ENCODE measurements around the gene GALNT1.

The GALNT1 gene

DNA sequence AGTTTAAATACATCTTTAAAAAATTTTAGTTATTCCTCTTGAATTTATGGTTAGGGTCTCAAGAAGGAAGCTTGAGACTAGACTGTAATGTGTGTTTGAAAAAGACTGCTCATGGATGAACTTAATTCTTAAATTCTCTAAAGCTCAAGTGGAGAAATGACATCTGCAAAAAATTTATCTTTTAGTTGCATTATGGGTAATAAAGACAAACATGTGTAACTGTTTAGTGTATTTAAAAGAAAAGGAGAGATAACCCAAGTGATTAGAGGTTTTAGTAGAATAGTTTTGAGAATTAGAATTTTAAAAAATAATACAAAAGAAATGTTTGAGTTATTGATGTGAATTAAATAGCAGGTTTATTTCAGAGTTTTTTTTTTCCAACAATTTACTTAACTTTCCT is 36.7 kb downstream of the GALNT1 start:
- DNase-seq (ENCODE audit: low read depth in 2 of 2) = no peak

DNA sequence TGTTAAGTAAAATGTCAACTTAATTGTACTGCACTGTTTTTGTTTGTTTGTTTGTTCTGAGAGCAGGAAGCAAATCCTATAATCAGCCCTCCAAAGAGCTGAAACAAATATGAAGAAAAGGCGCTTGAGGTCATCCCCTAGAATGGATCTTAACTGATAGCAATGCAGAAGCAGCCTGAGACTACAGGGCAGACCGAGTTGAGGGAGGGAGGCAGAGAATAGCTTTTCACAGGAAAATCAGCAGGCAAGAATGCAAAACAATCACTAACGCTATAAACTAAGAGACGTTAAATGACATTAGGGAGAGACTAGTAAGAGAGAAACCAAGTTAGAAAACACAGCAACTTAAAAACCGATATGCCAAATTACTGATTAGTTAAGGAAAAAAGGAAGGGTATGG is 37.2 kb downstream of the GALNT1 start:
- DNase-seq (ENCODE audit: low read depth in 2 of 2) = no peak

DNA sequence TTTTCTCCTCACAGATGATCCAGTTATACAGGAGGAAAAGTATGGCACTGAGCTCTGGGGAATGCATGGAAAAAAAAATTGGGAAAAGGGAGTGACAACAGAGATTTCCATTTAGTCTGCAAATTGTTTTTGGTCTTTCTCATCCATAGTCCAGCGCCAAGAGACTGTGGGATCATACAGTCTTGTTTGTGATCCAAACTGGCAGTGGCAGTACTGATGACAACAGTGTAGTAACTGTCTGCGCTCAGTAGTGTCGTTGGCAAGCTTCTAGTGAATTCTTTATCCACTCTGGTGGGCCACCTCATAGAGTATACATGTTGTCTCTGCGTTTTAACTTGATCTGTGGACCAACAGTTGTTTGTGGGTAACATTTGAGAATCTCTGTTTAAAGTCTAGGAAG is 37.9 kb downstream of the GALNT1 start:
- DNase-seq (ENCODE audit: low read depth in 2 of 2) = no peak

DNA sequence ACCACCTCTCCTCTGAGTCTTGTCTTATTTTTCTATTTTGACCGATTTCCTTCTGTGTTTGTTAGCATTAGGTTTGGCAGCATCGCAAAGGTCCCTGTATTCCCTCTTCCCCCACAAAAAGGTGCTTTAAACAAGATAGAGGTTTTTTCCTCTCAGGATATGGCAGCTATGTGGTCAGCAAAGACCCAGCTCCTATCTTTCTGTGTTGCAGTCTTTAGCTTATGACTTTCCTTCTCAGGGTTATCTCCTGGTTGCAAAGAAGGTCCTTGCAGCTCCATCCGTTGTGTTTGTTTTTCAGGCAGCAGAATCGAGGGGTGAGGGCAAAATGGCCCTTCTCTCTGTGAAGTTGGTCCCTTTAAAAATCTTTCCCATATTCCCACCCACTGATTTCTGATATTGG is 38.4 kb downstream of the GALNT1 start:
- no peak for DNase-seq (ENCODE audit: low read depth in 2 of 2)

DNA sequence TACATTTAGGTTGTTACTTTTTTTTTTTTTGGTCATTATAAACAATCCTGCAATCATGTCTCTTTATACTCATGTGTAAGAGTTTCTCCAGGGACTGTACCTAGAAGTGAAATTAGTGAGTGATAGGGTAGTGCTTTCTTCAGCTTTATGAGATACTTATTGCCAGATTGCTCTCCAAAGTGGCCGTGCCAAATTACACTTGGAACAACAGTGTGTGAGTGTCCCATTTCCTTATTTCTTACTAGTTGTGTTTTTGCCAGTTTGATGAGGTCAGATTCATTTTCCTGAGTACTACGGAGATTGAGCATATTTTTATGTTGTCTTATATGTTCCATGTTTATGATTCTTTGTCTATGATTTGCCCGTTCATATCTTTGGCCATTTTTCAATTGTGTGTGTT is 39.2 kb downstream of the GALNT1 start:
- DNase-seq (ENCODE audit: low read depth in 2 of 2) = no peak

DNA sequence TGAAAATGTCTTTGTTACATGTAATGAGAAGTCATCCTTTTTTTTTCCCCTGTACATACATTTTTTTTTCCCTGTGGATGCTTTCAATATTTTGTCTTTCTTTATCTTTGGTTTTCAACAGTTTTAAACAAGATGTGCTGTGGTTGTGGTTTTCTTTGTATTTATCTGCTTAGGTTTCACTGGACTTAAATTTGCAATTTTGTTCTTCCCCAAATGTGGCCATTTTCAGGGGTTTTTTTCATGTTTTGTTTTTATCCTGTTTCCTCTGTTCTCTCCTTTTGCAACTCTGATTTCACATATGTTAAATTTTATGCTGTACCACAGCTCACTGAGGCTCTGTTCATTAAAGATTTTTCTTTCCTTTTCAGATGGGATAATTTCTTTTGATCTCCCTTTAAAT is 41.7 kb downstream of the GALNT1 start:
- no peak for DNase-seq (ENCODE audit: low read depth in 2 of 2)

DNA sequence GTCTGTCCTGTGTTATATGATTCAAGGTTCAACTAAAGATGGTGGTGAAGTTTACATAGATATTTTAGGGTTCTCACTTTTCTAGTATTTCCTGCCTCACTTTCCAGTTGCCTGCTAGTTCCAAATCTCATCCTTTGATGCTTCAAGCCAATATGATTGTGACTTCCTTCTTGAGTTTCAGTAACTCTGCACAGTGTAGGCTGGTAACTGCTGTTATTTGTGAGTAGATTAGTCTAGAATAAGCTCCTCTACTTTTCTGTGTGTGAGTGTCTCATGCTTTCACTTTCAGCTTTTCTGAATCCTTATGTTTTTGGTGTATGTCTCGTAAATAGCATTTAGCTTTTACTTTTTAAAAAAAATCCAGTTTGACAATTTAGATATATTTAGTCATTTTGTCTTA is 42.6 kb downstream of the GALNT1 start:
- no peak for DNase-seq (ENCODE audit: low read depth in 2 of 2)

DNA sequence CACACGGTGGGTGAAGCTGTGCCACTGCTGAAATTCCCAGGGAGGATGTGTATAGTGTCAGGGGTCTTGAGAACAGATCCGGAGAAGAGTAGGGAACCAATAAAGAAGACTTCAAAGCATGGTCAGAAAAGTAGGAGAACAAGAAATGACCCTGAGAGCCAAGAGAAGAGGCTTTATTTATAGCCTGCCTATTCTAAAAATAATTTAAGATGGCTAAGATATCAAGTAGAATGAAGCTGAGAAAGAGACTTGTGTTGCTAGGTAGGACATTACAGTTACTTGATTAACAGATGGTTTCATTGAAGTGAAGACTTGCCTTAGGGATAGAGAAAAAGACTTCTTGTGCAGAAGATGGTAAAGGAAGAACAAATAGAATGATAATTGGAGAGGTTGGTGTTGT is 43.7 kb downstream of the GALNT1 start:
- no peak for DNase-seq (ENCODE audit: low read depth in 2 of 2)

DNA sequence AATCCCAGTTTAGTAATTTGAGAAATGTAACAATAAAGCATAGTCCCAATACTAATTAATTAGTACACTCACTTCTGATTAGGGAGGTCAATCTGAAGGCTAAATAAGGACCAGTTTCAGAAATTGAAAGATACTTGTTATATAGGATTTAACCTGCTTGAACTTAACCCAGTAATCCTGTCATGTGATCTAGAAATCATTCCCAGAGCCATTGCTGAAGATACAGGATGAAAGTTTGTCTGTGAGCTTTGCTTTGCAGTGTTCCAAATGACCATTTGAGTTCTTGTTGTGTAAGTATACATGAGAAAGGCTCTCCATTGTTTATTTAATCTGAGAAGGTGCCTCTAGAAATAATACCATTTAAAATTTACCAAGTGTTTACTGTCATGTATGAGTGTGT is 52.2 kb downstream of the GALNT1 start:
- no peak for DNase-seq (ENCODE audit: low read depth in 2 of 2)

DNA sequence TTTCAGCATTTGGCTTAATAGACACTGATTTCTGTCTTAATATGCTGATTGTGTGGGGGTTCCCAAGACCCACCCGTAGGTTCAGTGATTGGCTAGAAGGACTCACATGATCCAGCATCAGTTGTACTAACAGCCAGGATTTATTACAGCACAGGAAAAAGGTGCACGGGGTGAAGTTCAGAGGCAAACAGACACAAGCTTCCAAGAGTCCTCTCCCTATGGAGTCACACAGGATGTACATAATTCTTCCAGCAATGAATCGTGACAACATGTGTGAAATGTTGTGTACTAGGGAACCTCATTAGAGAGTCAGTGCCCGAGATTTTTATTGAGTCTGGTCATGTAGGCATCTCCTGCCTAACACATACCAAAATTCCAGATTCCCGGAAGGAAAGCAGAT is 52.8 kb downstream of the GALNT1 start:
- no peak for DNase-seq (ENCODE audit: low read depth in 2 of 2)

DNA sequence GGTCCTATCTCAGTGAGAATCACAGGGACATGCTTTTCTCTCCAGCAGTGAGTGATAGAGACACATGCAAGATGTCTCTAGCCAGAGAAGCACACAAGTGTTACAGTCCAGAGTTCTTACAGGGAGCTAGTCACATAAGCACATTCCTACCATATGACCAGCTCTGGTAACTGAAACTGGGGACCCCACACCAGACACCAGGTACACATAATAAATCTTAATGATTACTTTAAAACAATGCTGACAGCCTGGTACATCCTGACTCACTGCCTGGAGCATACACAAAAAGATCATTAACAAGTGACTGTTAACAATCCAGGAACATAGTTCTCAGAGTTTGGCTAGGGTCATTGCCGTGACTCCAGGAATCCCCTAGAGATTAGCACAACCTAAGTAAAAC is 53.6 kb downstream of the GALNT1 start:
- no peak for DNase-seq (ENCODE audit: low read depth in 2 of 2)

DNA sequence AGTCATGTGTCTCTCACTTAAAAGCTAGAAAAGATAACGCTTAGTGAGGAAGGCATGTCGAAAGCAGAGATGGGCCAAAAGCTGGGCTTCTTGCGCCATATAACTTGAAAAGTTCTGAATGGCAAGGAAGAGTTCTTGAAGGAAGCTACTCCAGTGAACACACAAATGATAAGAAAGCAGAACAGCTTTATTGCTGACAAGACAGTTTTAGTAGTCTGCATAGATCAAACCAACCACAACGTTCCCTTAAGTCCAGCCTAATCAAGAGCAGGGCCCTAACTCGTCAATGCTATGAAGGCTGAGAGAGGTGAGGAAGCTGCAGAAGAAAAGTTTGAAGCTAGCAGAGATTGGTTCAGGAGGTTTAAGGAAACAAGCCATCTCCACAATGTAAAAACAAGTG is 55.7 kb downstream of the GALNT1 start:
- DNase-seq (ENCODE audit: low read depth in 2 of 2) = no peak

DNA sequence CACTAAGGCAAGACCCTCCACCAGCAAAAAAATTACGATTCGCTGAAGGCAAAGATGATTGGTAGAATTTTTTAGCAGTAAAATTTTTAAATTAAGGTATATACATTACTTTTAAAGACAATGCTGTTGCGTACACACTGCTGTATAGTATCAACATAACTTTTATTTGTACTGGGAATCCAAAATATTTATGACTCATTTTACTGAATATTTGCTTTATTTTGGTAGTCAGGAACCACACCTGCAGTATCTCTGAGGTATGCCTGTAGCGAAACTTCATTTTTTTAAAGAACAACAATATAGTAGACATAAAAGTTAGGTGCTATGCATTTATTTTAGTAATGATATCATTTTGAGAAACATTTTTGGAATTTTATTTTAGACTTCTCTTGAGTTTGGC is 57.8 kb downstream of the GALNT1 start:
- no peak for DNase-seq (ENCODE audit: low read depth in 2 of 2)

DNA sequence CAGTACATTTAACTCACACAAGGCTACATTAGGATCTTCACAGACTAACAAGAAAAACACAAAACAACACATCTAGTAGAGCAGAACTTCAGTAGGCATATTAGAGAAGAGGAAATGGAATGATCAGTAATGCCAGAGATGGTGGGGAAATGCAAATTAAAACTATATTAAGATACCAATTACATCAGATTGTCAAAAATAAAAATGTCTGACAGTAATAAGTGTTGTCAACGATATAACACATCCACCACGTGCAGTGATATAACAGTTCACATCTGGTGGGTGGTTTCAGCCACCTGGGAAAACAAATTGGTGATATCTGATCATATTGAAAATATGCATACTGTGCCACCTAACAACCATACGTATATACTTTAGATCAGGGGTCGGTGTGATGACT is 59.9 kb downstream of the GALNT1 start:
- no peak for DNase-seq (ENCODE audit: low read depth in 2 of 2)

DNA sequence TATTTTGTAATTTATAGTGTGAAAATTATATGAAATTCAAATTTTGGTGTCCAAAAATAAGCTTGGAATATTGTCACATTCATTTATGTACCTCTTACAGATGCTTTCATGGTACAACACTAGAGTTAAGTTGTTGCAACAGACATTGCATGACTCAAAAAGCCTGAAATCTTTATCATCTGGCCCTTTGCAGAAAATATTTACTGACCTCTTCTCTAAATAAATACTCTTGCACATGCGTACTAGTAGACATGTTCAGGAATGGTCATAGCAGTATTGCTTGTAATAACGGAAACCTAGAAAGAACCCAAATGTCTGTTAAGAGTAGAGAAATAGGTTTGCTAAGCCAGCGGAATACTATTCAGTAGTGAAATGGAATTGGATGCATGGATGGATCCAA is 60.4 kb downstream of the GALNT1 start:
- no peak for DNase-seq (ENCODE audit: low read depth in 2 of 2)

DNA sequence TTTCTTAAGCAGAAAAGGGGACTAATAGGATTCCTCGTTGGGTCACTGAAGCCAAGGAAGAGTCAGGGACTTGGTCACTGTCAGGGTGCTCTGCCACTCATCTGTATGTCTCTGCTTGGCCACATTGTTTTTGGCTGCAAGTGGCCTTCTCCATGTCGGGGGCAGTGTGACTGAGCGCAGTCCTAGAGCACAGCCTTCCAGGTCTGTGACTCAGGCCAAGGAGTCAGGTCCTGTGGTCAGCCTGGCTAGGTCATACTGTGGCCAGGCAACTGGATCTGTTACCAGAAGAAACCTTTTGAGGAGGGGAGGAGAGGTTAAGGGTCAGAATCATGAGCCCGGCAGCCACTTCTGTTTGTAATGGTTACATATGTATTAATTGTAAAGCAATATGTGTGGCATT is 61.3 kb downstream of the GALNT1 start:
- DNase-seq (ENCODE audit: low read depth in 2 of 2) = no peak

DNA sequence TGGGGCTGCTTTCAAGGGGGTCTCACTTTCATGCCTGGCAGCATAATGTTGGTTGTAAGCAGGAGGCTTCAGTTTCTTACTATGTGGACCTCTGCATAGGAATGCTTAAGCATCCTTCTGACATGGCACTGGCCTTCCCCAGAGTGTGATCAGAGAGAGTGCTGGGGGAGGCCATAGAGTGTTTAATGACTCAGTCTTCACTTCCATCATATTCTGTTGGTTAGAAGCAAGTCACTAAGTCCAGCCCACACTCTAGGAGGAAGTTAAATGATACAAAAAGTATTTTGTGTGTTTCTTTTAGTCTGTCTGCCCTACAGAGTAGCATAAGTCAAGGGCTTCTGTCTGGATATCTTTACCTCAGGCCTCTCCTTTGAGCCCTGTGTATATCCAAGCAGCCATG is 64.9 kb downstream of the GALNT1 start:
- no peak for DNase-seq (ENCODE audit: low read depth in 2 of 2)

DNA sequence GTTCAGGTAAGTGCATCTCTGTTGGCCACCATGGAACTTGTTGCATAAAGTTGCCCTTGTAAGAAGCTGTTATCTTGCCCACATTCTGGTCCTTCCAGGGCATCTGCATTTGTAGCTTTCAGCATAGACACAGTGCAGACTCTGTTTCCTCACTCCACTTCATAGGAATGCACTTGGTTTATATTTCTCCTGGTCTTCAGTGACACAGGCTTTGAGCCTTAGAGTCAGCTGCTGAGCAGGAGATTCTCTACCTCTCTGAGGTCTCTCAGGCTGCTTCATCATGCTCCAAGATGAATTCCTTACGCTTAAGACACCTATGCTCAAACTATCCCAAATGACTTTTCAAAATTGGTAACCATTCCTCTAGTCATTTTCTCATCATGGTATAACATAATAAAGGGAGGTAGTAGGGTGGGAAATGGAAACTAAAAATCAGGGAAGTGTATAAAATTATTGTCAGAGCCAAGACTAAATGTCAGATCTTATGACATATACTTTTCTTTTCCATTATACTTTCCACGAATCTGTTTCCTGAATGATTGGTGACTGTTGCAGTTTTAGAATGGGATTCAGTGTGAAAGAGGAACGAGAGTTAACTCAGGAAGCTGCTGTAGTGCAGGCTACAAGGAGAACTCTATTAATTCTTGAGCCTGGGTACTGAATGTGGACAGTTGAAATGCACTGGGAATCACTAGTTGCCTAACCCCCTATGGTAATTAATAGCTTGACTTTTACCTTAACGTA is 72.0 kb downstream of the GALNT1 start:
- no peak for DNase-seq (ENCODE audit: low read depth in 2 of 2)

DNA sequence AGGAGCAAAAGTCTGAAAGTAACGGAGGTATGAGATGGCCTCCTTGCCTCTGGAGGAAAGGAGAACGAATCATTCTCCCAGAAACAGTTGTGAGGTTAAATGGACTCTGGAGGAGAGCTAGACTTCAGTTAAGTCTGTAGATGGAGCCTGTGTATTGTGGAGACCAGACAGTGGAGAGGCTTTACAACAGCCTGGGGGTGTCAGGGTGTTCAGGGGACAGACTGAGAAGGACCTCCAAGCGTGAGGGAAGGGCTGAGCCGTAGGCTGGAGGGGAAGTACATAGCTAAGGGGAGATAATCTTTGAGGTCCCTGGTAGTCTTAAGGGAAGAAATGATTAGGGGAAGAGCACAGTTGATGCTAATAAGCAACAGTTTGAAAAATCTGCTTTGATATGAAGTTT is 76.6 kb downstream of the GALNT1 start:
- no peak for DNase-seq (ENCODE audit: low read depth in 2 of 2)

DNA sequence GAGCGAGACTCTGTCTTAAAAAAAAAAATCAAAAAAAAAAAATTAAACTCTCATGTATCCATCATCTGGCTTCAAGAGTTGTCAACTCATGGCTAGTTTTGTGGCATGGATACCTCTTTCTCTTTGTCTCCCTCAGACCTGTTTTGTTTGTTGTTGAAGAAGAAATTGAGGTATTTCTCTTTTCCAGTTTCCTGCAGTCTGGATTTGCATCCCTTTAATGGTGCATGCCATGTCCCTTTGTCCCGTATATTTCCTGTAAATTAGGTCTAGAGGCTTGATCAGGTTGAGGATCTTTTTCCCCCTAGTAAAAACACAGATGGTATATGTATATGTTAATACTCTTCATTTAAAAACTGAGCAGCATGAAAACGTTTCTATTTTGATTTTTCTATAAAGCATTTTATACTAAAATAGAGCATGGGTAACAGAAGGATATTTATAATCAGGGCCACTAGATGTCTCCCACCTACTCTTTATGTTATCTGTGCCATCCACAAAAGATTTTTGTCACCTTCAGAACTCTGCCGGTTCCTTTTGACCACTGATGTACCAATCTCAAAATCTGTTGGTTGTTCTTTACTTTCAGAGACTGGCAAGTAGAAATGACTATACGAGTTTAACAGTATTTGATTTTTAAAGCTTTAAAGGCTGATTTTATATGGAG is 80.1 kb downstream of the GALNT1 start:
- no peak for DNase-seq (ENCODE audit: low read depth in 2 of 2)

DNA sequence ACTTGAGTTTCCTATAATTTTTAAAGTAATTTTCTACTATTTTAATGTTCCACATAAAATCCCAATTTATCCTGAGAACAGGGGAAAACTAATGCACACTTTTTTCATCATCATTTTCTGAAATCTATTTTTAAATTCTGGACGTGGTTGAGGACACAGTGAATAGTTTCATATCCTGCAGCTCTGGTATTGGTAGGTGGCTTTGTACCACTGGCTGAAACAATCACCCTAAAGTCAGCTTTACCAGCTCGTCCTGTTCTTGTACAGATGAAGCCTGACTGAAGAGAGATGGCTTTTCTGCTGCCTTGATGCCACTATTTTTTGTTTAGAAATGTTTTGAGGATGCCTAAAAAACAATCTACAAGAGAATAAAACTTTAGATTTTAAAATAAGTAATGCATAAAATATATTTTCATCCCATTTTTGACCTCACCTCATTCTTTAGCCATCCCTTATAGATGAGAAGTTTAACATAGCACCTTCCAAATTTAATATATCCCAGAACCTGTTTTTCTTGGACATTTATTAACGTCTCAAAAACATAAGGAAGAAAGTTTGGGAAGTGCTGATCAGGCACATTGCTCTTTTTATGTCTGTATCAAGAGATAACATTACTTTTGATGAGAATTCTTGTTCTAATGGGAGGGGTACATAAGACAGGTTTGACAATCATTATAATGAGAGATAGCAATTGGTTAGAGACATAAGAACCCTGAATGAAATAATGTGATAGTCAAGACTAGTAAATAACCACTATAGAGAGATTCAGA is 80.9 kb downstream of the GALNT1 start:
- DNase-seq (ENCODE audit: low read depth in 2 of 2) = no peak

DNA sequence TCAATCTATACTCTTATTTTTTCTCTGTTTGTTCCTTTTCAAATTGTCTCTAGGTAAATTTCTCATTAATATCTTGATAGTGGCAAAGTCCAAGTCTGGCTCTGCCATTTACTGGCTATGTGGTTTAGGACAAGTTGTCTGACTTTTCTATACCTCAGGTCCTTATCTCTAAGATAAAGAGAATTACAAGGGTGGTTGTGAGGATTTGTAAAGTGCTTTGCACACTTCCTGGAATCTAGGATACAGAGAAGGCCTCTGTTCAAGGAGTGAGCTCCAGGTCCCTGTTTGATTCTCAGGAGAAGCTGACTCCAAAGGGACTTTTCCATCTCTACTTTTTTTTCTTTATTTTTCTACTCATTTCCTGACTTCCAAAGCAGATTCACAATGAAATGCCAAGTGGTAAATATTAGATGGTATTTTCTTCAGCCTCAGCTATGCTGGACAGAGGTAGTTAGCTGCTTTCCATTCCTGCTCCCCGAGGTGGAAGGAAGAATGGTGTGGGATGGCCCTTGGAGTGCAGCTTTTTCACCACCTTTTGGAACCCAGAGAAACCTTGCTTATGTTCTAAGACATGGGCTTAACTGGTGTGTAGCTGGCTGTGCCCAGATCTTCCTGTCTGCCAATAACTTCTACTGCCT is 90.5 kb downstream of the GALNT1 start:
- DNase-seq (ENCODE audit: low read depth in 2 of 2) = no peak

DNA sequence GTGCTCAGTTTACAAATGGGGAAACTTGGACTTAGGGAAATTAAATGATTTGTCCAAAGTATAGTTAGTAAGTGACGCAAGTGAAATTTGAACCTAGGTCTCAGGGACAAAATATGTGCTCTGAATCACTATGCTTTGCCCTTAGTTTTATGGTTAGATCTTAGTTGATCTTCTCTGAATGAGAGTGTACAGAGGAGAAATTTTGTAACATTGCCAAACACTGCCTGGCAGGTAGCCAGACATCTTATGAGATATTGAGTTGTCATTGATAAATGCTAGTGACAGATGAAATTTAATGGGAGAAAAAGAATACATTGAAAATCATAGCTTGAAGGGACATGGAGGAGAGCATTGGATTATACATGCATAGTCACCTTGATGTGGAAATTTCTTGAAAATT is 91.4 kb downstream of the GALNT1 start:
- no peak for DNase-seq (ENCODE audit: low read depth in 2 of 2)
